Lung (tissue), 12 donors: ENCODE measurements around the gene SMIM5. TPM values are rescaled to one million over a fixed set of nuclear protein-coding genes. Genes with fewer than 3 reads are reported as not detected.

Source experiments
- ATAC-seq: fragments of 200-7000 bp; cut with Tn5 transposase; one replicate; pipeline ENCODE4 v1.9.1; 2020; ENCODE audit warnings: moderate number of reproducible peaks; ENCODE audit not compliant: insufficient read depth, low FRiP score
- DNase-seq, 3 donors: peaks; one replicate each; pipeline ENCODE4 v3.0.0-alpha.2; 2013 to 2017
- H3K27ac ChIP-seq, 2 donors: one replicate each; pipeline ENCODE4 v1.5.1; 2013; ENCODE audit warnings: mild to moderate bottlenecking in 2 of 2, moderate library complexity in 2 of 2, control low read depth in 1 of 2, inconsistent platforms in 1 of 2, low read depth in 1 of 2, low read length in 1 of 2
- H3K27me3 ChIP-seq, 3 donors: one replicate each; pipeline ENCODE4 v1.5.1; 2013; ENCODE audit warnings: low read length in 2 of 3; ENCODE audit not compliant: control insufficient read depth in 3 of 3, insufficient read depth in 3 of 3
- H3K36me3 ChIP-seq, 4 donors: one replicate each; pipeline ENCODE4 v1.5.1; 2013; ENCODE audit warnings: low read length in 4 of 4, mild to moderate bottlenecking in 1 of 4, moderate library complexity in 1 of 4; ENCODE audit not compliant: control insufficient read depth in 4 of 4, insufficient read depth in 4 of 4
- H3K4me1 ChIP-seq, 5 donors: one replicate each; pipeline ENCODE4 v1.5.1; 2013; ENCODE audit warnings: low read length in 5 of 5, mild to moderate bottlenecking in 2 of 5, moderate library complexity in 1 of 5; ENCODE audit not compliant: control insufficient read depth in 5 of 5, insufficient read depth in 5 of 5
- H3K4me3 ChIP-seq: one replicate; pipeline ENCODE4 v1.5.1; 2013; ENCODE audit warnings: mild to moderate bottlenecking, control low read depth, moderate library complexity
- H3K9ac ChIP-seq, 2 donors: one replicate each; pipeline ENCODE4 v1.5.1; 2013; ENCODE audit warnings: low read length in 2 of 2, control low read depth in 1 of 2; ENCODE audit not compliant: insufficient read depth in 1 of 2
- H3K9me3 ChIP-seq, 4 donors: one replicate each; pipeline ENCODE4 v1.5.1; 2013; ENCODE audit warnings: low read length in 3 of 4, mild to moderate bottlenecking in 1 of 4, moderate library complexity in 1 of 4; ENCODE audit not compliant: control insufficient read depth in 4 of 4, insufficient read depth in 3 of 4
- CTCF ChIP-seq: IDR thresholded peaks from 2 replicates; pipeline ENCODE4 v1.5.1; 2012; ENCODE audit warnings: mild to moderate bottlenecking; ENCODE audit errors: control extremely low read depth, extremely low read depth
- WGBS, 2 donors: extraction: QIAGEN DNeasy Blood & Tissue Kit; methylation state at CpG; one replicate each; pipeline ENCODE4 v1.1.7; 2013; 5-methylcytosine and 5-hydroxymethylcytosine counted together
- polyA plus RNA-seq, 2 donors: library from polyadenylated mRNA; stranded (reverse); fragments of 200-250 nt; gene quantifications; one replicate each; pipeline ENCODE4 v1.2.1, GENCODE V29; 2013
- total RNA-seq, 2 donors: library from RNA; depleted of rRNA in 1 of 2; stranded (reverse); fragments of >200 nt in 1 of 2; gene quantifications; one replicate each; pipeline ENCODE4 v1.2.1, GENCODE V29; 2014 to 2021
- donor health status: control.
- donor health status: control.
- donor health status: Bipolar disorder and iron deficiency.
- donor health status: healthy.
- donor health status: DM: yes; HTN: yes; CAD: no.

SMIM5 gene
- total and polyA plus RNA-seq, 4 donors: 2.2 to 7.5 (median 3.9) TPM

GRCh38 chr17:75602644-75603043 is 30.6 kb upstream of the SMIM5 start:
- no peak for DNase-seq
- H3K27me3 ChIP-seq: no peaks in the 10 kb centered on the region
- H3K36me3 ChIP-seq: peaks cover 0 to 2% (median 0%) of the 10 kb centered on the region in 4 donors
- H3K27ac ChIP-seq: no peak overlapping the region
- H3K9me3 ChIP-seq: no peaks in the 10 kb centered on the region
- no peak overlapping the region for H3K4me3 ChIP-seq
- H3K9ac ChIP-seq: no peak overlapping the region
- peaks cover 0 to 2% (median 0%) of the 10 kb centered on the region in 5 donors for H3K4me1 ChIP-seq
- 93 to 96% methylated on average over 11 to 12 of the region's 12 CpGs for WGBS, 2 donors
- ATAC-seq: no peak
- no peak for TF ChIP-seq CTCF

DNA sequence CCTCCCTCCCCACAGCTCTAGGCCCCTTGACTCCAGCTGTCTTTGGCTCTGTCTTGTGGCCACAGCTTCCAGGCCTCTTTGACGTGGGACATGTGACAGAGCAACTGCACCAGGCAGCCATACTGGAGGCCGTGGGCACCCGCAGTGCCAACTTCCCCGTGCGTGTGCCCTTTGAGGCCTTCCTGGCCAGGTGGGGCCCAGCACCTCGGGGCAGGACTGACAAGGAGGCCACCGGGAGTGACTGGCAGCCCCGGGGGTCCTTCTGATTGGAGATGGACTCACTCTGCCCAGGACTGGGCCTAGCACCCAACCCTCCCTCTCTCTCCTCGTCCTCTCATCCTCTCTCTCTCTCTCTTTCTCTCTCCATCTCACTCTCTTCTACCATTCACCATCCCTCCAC is 30.1 kb upstream of the SMIM5 start:
- no peaks in the 10 kb centered on the region for H3K27me3 ChIP-seq
- H3K27ac ChIP-seq: no peak overlapping the region
- H3K4me3 ChIP-seq: no peak overlapping the region
- TF ChIP-seq CTCF: no peak
- H3K9me3 ChIP-seq: no peaks in the 10 kb centered on the region
- 81 to 88% methylated on average over 9 of the region's 9 CpGs for WGBS, 2 donors
- ATAC-seq: no peak
- DNase-seq: no peak
- peaks cover 0 to 2% (median 0%) of the 10 kb centered on the region in 5 donors for H3K4me1 ChIP-seq
- H3K9ac ChIP-seq: no peak overlapping the region
- H3K36me3 ChIP-seq: peaks cover 0 to 2% (median 0%) of the 10 kb centered on the region in 4 donors

GRCh38 chr17:75604034-75604695 is 29.1 kb upstream of the SMIM5 start:
- Histone ChIP-seq H3K4me3 (no peak overlapping the region), H3K4me1 (peaks cover 0 to 2% (median 0%) of the 10 kb centered on the region in 5 donors), H3K27me3 (no peaks in the 10 kb centered on the region), H3K9ac (no peak overlapping the region), H3K9me3 (no peaks in the 10 kb centered on the region), H3K27ac (no peak overlapping the region), H3K36me3 (peaks cover 0 to 2% (median 0%) of the 10 kb centered on the region in 4 donors)
- DNase-seq: no peak
- TF ChIP-seq CTCF: no peak
- WGBS, 2 donors: 75 to 86% methylated on average over 12 of the region's 12 CpGs
- no peak for ATAC-seq
